ENCODE results near the gene DCDC2. TPM values are rescaled to one million over a fixed set of nuclear protein-coding genes. Genes with fewer than 3 reads are reported as not detected.

DCDC2 gene
- total RNA-seq, 4 donors from 2014 or later, result 0.29 to 0.64 (median 0.42) TPM

DNA sequence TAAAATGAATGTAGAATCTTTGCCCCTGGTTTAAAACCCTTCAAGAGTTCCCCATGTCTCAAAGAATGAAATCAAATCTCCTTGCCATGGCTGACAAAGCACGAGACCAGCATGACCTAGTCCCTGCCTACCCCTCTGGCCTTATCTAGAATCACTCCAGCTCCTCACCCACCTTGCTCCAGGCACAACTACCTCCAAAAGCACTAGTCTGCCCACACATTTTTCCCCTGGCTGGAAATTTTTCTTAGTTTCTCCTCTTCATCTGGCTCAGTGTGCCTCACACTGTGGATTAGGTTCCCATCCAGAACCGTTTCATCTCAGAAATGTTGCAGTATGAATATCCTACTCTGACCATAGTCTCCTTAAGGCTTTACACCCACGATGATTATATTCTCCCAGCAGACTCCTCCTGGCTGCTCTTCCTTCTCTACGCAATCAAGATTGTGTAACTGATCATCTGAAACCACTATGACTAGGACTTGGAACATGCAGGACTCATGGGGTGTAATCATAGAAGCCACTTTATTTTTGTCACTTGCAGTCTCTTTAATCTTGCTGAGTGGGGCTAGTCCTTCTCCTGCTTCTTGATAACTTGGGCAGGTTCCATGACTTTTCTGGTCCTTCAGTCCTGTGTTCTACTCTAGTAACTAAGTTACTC lies 37.0 kb upstream of the DCDC2 start:
- in situ Hi-C loops (cut with MboI; ENCODE audit: low sequenced_read_pairs in 4 of 4) (loop anchor here in 3 of 4 donors (5.0 to 25.0 kb wide), 4 partner anchors 108 to 320 kb away; partner anchors contain the start of gene C6orf62 (in 1 of the 3)), intact Hi-C loops (cut with DNase I; ENCODE audit: low total_unique reads) (loop anchor here (2.0 kb wide), 1 partner anchor 34 kb away; no protein-coding TSS in a partner anchor)
- Histone ChIP-seq H3K4me1 (peaks cover 9 to 13% of the 10 kb centered on the region in 2 donors), H3K27ac (peak overlapping the region; percentile 79 to 93 (median 90)), H3K9me3 (peaks cover 0 to 5% (median 0%) of the 10 kb centered on the region in 3 donors), H3K4me3 (no peak overlapping the region), H3K36me3 (no peaks in the 10 kb centered on the region), H3K27me3 (no peaks in the 10 kb centered on the region)
- ATAC-seq (peak; percentile 99), DNase-seq (peak; percentile 56 to 66)
- TF ChIP-seq, protein P1, sequence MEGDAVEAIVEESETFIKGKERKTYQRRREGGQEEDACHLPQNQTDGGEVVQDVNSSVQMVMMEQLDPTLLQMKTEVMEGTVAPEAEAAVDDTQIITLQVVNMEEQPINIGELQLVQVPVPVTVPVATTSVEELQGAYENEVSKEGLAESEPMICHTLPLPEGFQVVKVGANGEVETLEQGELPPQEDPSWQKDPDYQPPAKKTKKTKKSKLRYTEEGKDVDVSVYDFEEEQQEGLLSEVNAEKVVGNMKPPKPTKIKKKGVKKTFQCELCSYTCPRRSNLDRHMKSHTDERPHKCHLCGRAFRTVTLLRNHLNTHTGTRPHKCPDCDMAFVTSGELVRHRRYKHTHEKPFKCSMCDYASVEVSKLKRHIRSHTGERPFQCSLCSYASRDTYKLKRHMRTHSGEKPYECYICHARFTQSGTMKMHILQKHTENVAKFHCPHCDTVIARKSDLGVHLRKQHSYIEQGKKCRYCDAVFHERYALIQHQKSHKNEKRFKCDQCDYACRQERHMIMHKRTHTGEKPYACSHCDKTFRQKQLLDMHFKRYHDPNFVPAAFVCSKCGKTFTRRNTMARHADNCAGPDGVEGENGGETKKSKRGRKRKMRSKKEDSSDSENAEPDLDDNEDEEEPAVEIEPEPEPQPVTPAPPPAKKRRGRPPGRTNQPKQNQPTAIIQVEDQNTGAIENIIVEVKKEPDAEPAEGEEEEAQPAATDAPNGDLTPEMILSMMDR (IDR thresholded peaks at IDR 0.05 in 4 of 5, conservative IDR thresholded peaks at IDR 0.05 in 1 of 5), result no peak
- no peak for TF ChIP-seq POLR2A (IDR thresholded peaks at IDR 0.05)

DNA sequence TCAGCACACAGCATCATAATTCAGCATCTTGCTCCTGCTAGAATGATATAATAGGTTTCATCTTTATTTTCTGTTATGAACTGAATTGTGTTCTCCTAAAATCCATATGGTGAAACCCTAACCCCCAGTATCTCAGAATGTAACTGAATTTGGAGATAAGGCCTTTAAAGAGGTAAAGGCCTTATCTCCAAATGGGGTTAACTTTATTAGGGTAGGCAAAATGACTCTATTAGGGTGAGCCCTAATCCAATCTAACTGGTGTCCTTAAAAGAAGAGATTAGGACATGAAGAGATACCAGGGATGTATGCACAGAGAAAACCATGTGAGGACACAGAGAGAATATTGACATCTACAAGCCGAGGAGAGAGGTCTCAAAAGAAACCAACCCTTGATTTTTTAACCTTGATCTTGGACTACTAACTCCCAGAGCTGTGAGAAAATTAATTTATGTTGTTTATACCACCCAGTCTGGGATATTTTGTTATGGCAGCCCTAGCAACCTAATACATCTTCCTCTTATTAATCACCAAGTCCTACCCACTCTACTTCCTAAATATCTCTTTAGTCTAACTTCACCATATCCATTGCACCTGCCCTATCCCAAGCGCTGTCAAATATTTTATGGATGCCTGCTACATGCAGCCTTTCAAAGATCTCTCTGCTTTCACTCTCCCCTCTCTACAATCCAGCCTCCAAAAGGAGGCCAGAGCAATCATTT lies 36.4 kb upstream of the DCDC2 start:
- intact Hi-C loops (cut with DNase I; ENCODE audit: low total_unique reads) (loop anchor here (2.0 kb wide), 1 partner anchor 33 kb away; no protein-coding TSS in a partner anchor), in situ Hi-C loops (cut with MboI; ENCODE audit: low sequenced_read_pairs in 4 of 4) (loop anchor here in 3 of 4 donors (5.0 to 25.0 kb wide), 4 partner anchors 107 to 321 kb away; partner anchors contain the start of gene C6orf62 (in 1 of the 3))
- Histone ChIP-seq H3K27me3 (no peaks in the 10 kb centered on the region), H3K36me3 (no peaks in the 10 kb centered on the region), H3K4me3 (no peak overlapping the region), H3K9me3 (peaks cover 0 to 5% (median 0%) of the 10 kb centered on the region in 3 donors), H3K4me1 (peaks cover 9 to 13% of the 10 kb centered on the region in 2 donors), H3K27ac (peak overlapping the region; percentile 79 to 93 (median 90))
- ATAC-seq, result peak in 1 of 2 donors; percentile 1
- TF ChIP-seq POLR2A (IDR thresholded peaks at IDR 0.05), result no peak
- DNase-seq, result no peak

DNA sequence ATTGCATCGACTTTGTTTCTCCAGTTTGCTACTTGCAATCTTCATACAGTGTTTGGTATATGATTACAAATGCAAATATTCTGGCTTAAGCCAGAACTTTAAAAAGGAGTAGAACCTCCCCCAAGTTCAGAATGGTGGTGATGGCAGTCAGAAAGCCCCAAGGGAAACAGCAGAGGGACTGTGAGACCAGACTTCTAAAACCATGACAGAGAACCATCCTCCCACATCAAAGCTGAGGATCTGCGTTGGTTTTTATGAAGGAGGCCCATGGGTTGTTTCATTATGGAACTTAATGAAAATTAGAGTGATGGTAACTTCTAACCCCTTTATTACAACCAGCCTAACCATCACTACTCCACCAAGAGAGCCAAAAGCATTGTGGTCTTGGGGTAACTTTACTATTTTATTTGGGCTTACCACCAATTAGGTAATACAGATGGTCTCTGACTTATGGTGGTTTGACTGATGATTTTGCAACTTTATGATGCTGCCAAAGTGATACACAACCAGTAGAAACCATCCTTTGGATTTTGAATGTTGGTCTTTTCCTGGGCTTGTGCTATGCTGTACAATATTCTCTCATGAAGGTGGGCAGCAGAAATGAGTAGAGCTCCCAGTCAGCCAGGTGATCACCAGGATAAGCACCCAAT lies 34.0 kb upstream of the DCDC2 start:
- intact Hi-C loops (cut with DNase I; ENCODE audit: low total_unique reads) (no loop called here), in situ Hi-C loops (cut with MboI; ENCODE audit: low sequenced_read_pairs in 4 of 4) (loop anchor here in 3 of 4 donors (5.0 to 25.0 kb wide), 4 partner anchors 105 to 323 kb away; partner anchors contain the start of gene C6orf62 (in 1 of the 3))
- peaks cover 9 to 13% of the 10 kb centered on the region in 2 donors for H3K4me1 ChIP-seq
- TF ChIP-seq, protein P1 (IDR thresholded peaks at IDR 0.05 in 4 of 5, conservative IDR thresholded peaks at IDR 0.05 in 1 of 5), result no peak
- TF ChIP-seq POLR2A (IDR thresholded peaks at IDR 0.05), result no peak
- no peak overlapping the region for H3K27ac ChIP-seq
- DNase-seq (no peak), ATAC-seq (no peak)
- H3K4me3 ChIP-seq, result no peak overlapping the region
- peaks cover 0 to 3% (median 0%) of the 10 kb centered on the region in 3 donors for H3K9me3 ChIP-seq
- no peaks in the 10 kb centered on the region for H3K36me3 ChIP-seq
- no peaks in the 10 kb centered on the region for H3K27me3 ChIP-seq

DNA sequence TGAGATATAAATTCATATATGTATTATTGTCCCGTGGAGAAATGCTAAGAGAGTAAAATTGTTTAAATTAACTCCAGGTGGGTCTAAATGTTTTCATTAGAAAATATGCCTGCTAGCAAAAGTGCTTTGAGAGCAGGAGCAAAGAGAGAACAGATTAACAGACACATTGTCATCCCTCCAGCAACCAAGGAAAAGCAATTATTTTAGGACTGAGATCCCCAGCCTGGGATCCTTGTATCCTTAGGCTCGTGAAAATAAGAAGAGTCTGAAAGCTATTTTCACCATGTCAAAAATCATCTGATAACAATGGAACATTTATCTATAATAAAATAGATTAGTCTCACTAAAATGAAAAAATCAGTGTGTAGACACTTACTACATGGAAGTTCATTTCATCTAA lies 33.3 kb upstream of the DCDC2 start:
- Histone ChIP-seq H3K27ac (no peak overlapping the region), H3K27me3 (no peaks in the 10 kb centered on the region), H3K4me3 (no peak overlapping the region), H3K9me3 (no peaks in the 10 kb centered on the region), H3K4me1 (peaks cover 9 to 13% of the 10 kb centered on the region in 2 donors), H3K36me3 (no peaks in the 10 kb centered on the region)
- no peak for ATAC-seq
- no peak for TF ChIP-seq POLR2A (IDR thresholded peaks at IDR 0.05)
- TF ChIP-seq, protein P1 (IDR thresholded peaks at IDR 0.05 in 4 of 5, conservative IDR thresholded peaks at IDR 0.05 in 1 of 5), result no peak
- no peak for DNase-seq
- intact Hi-C loops (cut with DNase I; ENCODE audit: low total_unique reads), result no loop called here
- in situ Hi-C loops (cut with MboI; ENCODE audit: low sequenced_read_pairs in 4 of 4), result loop anchor here in 3 of 4 donors (5.0 to 25.0 kb wide), 4 partner anchors 104 to 324 kb away; partner anchors contain the start of gene C6orf62 (in 1 of the 3)

Measured in gastrocnemius medialis (tissue), 4 donors.